HuH-7.5 (cell line): ENCODE data around the gene MECP2.

Source experiments
- DNase-seq: peaks from one replicate; pipeline ENCODE4 v3.0.0; 2011; ENCODE audit warnings: low spot score

The MECP2 gene

GRCh38 chrX:154032653-154033052 is 64.9 kb downstream of the MECP2 start:
- no peak for DNase-seq

DNA sequence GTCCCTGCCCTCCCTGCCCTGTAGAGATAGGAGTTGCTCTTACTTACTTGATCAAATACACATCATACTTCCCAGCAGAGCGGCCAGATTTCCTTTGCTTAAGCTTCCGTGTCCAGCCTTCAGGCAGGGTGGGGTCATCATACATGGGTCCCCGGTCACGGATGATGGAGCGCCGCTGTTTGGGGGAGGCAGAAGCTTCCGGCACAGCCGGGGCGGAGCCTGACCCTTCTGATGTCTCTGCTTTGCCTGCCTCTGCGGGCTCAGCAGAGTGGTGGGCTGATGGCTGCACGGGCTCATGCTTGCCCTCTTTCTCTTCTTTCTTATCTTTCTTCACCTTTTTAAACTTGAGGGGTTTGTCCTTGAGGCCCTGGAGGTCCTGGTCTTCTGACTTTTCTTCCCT is 65.4 kb downstream of the MECP2 start:
- no peak for DNase-seq

- DNase-seq, result no peak
Measured at GRCh38 chrX:154030715-154031305, 66.7 kb downstream of the MECP2 start.

- DNase-seq, result no peak
Measured at GRCh38 chrX:154030266-154030665, 67.3 kb downstream of the MECP2 start.

- DNase-seq, result no peak
Measured at GRCh38 chrX:154029439-154029838, 68.1 kb downstream of the MECP2 start.

DNA sequence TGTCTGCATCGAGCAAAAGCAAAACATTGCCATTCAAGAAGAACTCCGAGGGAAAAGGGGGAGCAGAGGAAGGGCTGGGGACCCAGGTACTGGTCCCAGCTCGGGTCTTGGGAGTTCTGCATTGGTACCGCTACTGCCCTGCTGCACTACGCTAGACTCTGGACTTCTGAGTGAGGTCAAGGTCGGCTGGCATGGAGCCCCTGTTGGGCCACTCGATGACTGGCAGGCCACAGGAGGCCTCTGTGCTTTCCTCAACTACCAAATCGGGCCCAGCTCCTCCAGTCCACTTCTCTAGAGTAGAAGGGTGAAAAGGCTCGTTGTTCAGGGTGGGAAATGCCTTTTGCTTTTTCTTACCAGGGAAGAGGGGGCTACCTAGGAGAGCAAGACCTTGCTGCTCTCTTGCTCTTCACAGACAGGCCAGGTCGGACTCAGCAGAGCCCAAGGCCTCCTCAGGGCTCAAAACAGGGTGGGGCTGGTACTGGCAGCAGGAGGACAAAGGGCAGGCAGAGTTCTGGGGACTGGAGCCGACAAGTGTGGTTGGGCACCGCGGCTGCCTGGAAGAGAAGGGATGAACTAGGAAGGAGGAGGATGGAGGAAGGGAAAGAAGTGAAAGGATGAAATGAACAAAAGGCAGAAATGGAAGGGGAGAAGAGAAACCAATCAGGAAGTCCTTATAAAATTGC is 68.9 kb downstream of the MECP2 start:
- no peak for DNase-seq

GRCh38 chrX:154027986-154028385 is 69.5 kb downstream of the MECP2 start:
- DNase-seq, result no peak

DNA sequence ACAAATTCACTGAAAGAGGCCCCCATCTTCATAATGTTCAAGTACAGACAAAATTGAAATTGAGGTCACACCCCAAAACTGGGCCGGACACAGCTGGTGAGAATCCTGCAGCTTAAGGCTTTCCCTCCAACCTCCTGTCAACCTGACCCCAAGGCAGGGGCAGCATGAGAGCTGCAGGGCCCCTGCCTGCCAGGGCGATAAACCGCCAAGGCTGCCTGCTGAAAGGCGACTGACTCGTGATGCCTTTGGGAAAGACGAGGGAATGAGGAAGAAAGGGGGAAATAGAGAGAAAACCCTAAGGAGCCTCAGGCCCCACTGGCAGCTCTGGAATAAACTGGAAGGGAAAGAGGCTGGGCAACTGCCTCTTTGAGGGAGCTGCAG is 70.5 kb downstream of the MECP2 start:
- DNase-seq, result no peak

GRCh38 chrX:154026136-154027021 is 71.1 kb downstream of the MECP2 start:
- DNase-seq, result no peak

DNA sequence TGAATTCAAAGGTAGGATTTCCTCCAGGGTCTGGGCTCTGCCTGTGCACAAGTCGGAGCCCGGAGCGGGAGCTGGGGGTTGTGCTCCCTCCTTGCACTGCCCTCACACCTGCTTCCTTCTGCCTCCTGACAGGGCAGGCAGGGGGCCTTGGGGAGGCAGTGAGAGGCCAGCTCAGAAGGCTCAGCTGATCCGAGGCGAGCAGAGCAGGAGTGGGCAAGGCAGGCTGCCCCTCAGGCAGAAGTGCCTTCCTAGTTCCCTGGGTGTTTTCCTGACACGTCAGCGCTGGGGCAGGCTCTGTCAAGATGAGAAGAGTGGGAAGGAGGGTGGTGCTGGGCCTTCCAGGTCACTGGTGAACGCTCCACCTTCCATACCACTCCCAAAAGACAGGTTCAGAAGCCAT is 72.3 kb downstream of the MECP2 start:
- DNase-seq, result no peak

DNA sequence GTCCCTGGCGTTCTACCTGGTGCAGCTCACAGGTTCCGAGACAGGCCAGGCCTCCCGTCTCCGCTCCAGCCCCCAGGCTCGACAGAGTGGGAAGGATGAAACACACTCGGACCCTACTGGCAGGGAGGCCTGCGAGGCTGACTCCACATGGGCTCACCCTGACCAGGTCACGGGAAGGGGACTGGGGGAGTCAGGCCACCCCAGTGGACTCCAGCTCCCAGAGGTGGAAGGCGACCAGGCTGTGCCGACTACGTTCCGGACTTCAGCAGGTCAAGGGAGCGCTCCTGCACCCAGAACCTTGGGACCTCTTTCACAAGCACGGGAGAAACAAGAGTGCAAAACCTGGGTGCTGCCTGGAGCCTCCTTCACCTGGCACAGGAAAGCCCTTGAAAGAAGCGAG is 73.2 kb downstream of the MECP2 start:
- no peak for DNase-seq

DNA sequence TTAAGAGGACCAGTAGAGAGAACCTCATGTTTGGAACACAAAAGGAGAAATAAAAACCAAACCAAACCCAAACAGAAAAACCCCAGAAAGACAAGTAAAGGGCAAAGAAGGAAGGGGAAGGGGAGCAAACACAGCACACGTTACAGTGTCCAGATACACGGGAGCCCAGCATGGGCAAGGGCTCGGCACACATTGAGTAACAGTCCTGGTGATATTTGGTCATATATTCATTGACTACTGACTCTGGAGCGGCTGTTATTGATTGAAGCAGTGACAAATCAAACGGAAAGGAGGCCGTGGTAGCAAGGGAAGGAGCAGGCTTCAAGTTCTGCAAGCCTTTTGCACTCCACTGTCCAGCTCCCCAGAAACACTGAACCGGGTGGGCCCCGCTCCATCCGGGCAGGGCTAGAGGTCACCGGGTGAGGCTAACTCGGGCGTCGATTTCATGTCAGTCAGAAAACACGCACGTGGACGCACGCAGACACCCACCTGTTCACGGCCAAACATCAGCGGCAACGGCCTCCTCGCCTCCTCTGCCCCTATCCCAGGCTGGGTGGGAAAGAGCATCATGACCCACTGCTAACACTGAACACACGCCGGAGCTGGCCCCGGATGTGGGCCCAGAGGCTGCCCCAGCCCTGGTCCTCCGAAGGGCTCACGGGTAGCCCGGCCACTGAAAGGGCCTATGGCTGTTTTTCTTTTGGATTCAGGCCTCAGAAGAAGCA is 74.1 kb downstream of the MECP2 start:
- DNase-seq, result no peak

GRCh38 chrX:154022108-154022507 is 75.4 kb downstream of the MECP2 start:
- no peak for DNase-seq

- no peak for DNase-seq
Measured at GRCh38 chrX:154021131-154021611, 76.3 kb downstream of the MECP2 start.

DNA sequence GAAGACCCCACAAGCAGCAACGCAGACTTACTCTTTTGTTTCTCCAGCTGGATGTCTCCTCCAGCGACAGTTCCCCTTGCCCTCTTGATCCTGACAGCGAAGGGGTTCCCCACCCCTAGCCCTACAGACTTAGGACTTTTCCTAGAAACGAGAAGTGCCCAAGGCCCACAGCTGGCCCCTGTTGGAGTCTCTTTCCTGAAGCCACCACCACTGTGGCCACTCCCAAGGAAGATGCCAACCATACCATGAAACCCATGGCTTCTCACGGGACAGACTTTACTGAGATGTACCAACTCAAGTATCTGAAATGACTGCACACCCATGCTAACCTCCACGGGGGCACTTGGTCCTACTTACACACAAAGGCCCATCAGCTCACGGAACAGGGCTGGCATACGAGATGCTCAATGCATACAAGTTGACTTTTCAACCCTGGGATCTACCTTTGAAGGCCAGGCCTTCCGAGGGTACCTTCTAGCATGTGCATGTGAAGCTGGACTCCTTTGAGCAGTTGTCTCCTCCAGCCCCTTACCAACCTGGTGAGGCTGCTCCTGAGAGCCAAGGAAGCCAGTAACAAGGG is 76.9 kb downstream of the MECP2 start:
- DNase-seq, result no peak

GRCh38 chrX:154019633-154020528 is 77.6 kb downstream of the MECP2 start, which contains the start of gene IRAK1:
Gene IRAK1 (minus strand): TSS chrX:154019902. CDS start chrX:154019812, 90 bp downstream.
- peak; percentile 50 for DNase-seq

GRCh38 chrX:154019061-154019621 is 78.4 kb downstream of the MECP2 start:
- DNase-seq, result no peak

DNA sequence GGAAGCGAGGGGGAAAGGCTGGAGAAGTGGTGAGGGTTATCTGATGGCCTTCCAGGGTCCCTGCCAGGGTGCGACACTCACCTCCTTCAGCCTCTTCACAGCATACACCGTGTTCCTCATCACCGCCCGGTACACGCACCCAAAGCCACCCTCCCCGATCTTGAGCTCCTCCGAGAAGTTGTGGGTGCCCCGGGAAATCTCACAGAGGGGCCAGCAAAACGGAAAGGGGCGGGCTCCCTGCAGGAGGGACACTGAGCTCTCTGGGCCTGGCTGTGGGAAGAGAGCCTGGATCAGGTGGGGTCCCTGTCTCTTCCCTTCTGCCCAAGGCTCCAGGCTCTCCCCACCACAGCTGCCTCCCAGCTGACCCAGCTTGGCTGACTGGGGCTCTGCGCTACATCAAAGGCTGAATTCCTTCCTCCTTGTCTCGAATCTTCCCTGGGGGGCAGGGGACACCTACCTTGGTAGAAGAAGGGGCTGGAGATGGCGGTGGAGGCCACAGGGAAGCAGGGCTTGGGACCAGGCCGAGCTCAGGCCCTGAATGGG is 78.9 kb downstream of the MECP2 start:
- DNase-seq, result no peak

DNA sequence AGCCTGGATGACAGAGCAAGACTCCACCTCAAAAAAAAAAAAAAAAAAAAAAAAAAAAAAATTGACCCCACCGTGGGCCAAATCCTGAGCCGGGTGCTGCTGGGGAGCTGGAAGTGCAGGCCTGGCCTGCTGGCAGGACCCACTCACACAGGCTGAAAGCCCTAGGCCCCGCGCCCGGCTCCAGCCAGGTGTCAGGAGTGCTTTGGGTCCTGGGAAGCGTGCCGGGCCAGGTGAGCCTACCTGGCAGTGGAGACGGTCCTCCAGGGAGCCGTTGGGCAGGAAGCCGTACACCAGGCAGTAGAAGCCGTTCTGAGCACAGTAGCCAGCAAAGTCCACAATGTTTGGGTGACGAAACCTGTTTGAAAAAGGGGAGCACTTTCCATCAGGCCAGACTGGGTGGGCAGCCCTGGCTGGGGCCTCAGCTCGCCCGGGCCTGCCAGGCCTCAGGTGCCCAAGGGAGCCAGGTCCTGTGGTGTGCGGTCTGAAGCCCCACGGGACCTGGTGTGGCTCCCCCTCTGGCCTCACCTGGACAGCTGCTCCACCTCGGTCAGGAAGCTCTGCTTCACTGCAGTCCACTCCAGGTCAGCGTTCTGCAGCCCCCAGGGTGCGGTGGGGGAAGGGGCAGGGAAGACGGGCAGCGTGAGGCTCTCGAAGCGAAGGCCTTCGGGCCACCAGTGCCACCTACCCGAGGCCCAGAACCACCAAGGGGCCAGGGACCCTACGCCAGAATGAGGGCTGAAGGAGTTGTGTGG is 79.6 kb downstream of the MECP2 start:
- DNase-seq, result no peak
